ENCODE results near the gene KCNMA1. TPM values are rescaled to one million over a fixed set of nuclear protein-coding genes. Genes with fewer than 3 reads are reported as not detected.
A peak's percentile ranks its signal among the peaks of the same experiment; 100 is the strongest.

Gene KCNMA1
- polyA plus RNA-seq, 1 donor = 15.2 TPM

GRCh38 chr10:77505431-77506334 is 131.9 kb downstream of the KCNMA1 start:
- DNase-seq = no peak

GRCh38 chr10:77504873-77505257 is 132.7 kb downstream of the KCNMA1 start:
- no peak for DNase-seq

GRCh38 chr10:77504196-77504872 is 133.3 kb downstream of the KCNMA1 start:
- DNase-seq = no peak

GRCh38 chr10:77501846-77502261 is 135.8 kb downstream of the KCNMA1 start:
- DNase-seq = no peak

GRCh38 chr10:77501152-77501845 is 136.3 kb downstream of the KCNMA1 start:
- DNase-seq = peak; percentile 68

GRCh38 chr10:77500754-77501151 is 136.9 kb downstream of the KCNMA1 start:
- no peak for DNase-seq

- no peak for DNase-seq
Measured at GRCh38 chr10:77498829-77499228, 138.8 kb downstream of the KCNMA1 start.

GRCh38 chr10:77498210-77498609 is 139.4 kb downstream of the KCNMA1 start:
- no peak for DNase-seq

GRCh38 chr10:77497748-77498147 is 139.9 kb downstream of the KCNMA1 start:
- no peak for DNase-seq

- no peak for DNase-seq
Measured at GRCh38 chr10:77496941-77497420, 140.6 kb downstream of the KCNMA1 start.

GRCh38 chr10:77494756-77495541 is 142.7 kb downstream of the KCNMA1 start:
- DNase-seq = no peak

- DNase-seq = no peak
Measured at GRCh38 chr10:77494327-77494726, 143.3 kb downstream of the KCNMA1 start.

GRCh38 chr10:77493851-77494261 is 143.8 kb downstream of the KCNMA1 start:
- no peak for DNase-seq

- DNase-seq = no peak
Measured at GRCh38 chr10:77493239-77493806, 144.3 kb downstream of the KCNMA1 start.

GRCh38 chr10:77492368-77492994 is 145.1 kb downstream of the KCNMA1 start:
- DNase-seq = no peak

GRCh38 chr10:77490534-77491314 is 146.9 kb downstream of the KCNMA1 start:
- DNase-seq = no peak

- DNase-seq = no peak
Measured at GRCh38 chr10:77486517-77486916, 151.1 kb downstream of the KCNMA1 start.

- no peak for DNase-seq
Measured at GRCh38 chr10:77485847-77486246, 151.8 kb downstream of the KCNMA1 start.

- no peak for DNase-seq
Measured at GRCh38 chr10:77482072-77482471, 155.5 kb downstream of the KCNMA1 start.

GRCh38 chr10:77479586-77479985 is 158.0 kb downstream of the KCNMA1 start:
- DNase-seq = no peak

- DNase-seq = no peak
Measured at GRCh38 chr10:77478962-77479359, 158.6 kb downstream of the KCNMA1 start.

All from hindlimb muscle (tissue), 1 donor.